IMR-90 (cell line): ENCODE measurements around the gene GPER1. TPM values are rescaled to one million over a fixed set of nuclear protein-coding genes. Genes with fewer than 3 reads are reported as not detected.

Experiments used
- polyA plus RNA-seq, 3 experiments: library from polyadenylated mRNA; depleted of rRNA; stranded (reverse); fragments of >200 nt; gene quantifications; 2 replicates each; pipeline ENCODE4 v1.2.3, GENCODE V29; 2012; ENCODE audit warnings: low replicate concordance in 1 of 3
- total RNA-seq: library from RNA; depleted of rRNA; stranded (reverse); fragments of >200 nt; gene quantifications from 2 replicates; pipeline ENCODE4 v1.2.3, GENCODE V29; 2012; rRNA removed

Gene GPER1
- total and polyA plus RNA-seq, 2 of the 4 experiments (the other 2 are of a cell fraction), result 2.0 to 5.8 TPM

Other genes starting within 250 kb of the GPER1 start
- 10.6 and 11.3 TPM in 2 replicates for gene GET4, start 211.6 kb upstream of the GPER1 start, total RNA-seq
- 30.9 and 37.2 TPM in 2 replicates for gene GET4, start 211.6 kb upstream of the GPER1 start, polyA plus RNA-seq (2012; rRNA removed)
- gene ADAP1, start 133.4 kb upstream of the GPER1 start, total RNA-seq, result 1.4 and 2.2 TPM in 2 replicates
- 1.9 and 2.0 TPM in 2 replicates for gene ADAP1, start 133.4 kb upstream of the GPER1 start, polyA plus RNA-seq (2012; rRNA removed)
- gene COX19, start 112.6 kb upstream of the GPER1 start, total RNA-seq, result 3.9 and 6.4 TPM in 2 replicates
- 7.3 and 7.8 TPM in 2 replicates for gene COX19, start 112.6 kb upstream of the GPER1 start, polyA plus RNA-seq (2012; rRNA removed)
- not detected in 2 replicates for gene CYP2W1, start 104.9 kb upstream of the GPER1 start, total RNA-seq
- gene CYP2W1, start 104.9 kb upstream of the GPER1 start, polyA plus RNA-seq (2012; rRNA removed), result not detected in 2 replicates
- 0.83 and 2.2 TPM in 2 replicates for gene GPR146, start 43.6 kb upstream of the GPER1 start, total RNA-seq
- 2.5 and 3.4 TPM in 2 replicates for gene GPR146, start 43.6 kb upstream of the GPER1 start, polyA plus RNA-seq (2012; rRNA removed)
- gene ZFAND2A, start 72.1 kb downstream of the GPER1 start, total RNA-seq, result 9.4 and 11.8 TPM in 2 replicates
- 25.9 and 28.7 TPM in 2 replicates for gene ZFAND2A, start 72.1 kb downstream of the GPER1 start, polyA plus RNA-seq (2012; rRNA removed)
- not detected in 2 replicates for gene UNCX, start 144.8 kb downstream of the GPER1 start, total RNA-seq
- not detected in 2 replicates for gene UNCX, start 144.8 kb downstream of the GPER1 start, polyA plus RNA-seq (2012; rRNA removed)